Right ventricle myocardium superior (tissue), 1 donor: Measurements from ENCODE around the gene AKT3. TPM values are rescaled to one million over a fixed set of nuclear protein-coding genes. Genes with fewer than 3 reads are reported as not detected.
A peak's percentile ranks its signal among the peaks of the same experiment; 100 is the strongest.
"Not testable (repeated sequence)": the region's sequence is repeated elsewhere in the genome, so short reads cannot be mapped to it uniquely, and the experiment has no call there.

Experiments
- ATAC-seq: fragments of 200-7000 bp; cut with Tn5 transposase; one replicate; pipeline ENCODE4 v1.9.1; 2020; ENCODE audit warnings: mild to moderate bottlenecking; ENCODE audit not compliant: poor library complexity
- DNase-seq: peaks from one replicate; pipeline ENCODE4 v3.0.0-alpha.2; 2020
- intact Hi-C: fragments of 100-400 bp; cut with DNase I; formaldehyde crosslinking; loops from one replicate; pipeline ENCODE4 v1.11.2; 2022
- total RNA-seq: library from RNA; stranded (reverse); fragmentation: NEBNext Ultra II Directional; extraction: Animal tissue kit (Norgen Biotek cat#: 25700); gene quantifications from one replicate; pipeline ENCODE4 v1.2.1, GENCODE V29; 2021
- donor health status: DM: no; HTN: yes; CAD: no; lungs with severe emphysema.

AKT3 gene
- total RNA-seq, 1 donor from 2014 or later: 20.6 TPM

DNA sequence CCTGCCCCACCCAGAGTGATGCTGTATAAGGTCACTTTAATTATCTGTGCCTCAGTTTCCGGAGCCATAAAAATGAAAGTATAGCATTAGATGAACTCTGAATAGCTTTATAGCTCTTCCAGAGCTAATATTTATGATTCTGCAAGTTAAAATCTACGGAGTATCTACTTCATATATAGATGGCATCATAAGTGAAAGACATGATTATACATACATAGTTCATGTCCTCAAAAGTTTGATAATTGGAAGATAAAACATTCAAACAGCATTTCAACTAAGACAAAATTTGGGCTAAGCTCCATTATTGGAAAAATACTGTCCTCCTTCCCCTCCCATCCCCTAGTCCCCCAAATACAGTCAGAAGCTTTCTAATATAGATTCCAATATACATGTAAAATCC lies 4.2 kb downstream of the AKT3 start:
- intact Hi-C loops: no loop called here
- no peak for ATAC-seq
- DNase-seq: no peak

DNA sequence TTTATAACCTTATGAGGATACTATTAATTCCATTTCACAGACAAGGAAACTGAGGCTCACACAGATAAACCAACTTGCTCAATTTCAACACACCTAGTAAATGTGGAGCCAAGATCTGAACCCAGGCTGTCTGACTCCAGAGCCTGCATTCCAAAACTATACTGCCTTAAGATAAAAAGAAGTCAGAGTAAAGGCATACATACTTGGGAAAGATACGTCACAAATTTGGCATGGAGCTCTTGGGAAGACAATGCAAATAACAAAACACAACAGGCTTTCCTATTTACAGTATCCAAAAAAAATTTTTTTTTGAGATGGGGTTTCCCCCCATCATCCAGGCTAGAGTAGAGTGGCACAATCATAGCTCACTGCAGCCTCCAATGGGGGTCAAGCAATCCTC lies 5.9 kb downstream of the AKT3 start:
- ATAC-seq (no peak), DNase-seq (no peak)
- intact Hi-C loops: no loop called here

DNA sequence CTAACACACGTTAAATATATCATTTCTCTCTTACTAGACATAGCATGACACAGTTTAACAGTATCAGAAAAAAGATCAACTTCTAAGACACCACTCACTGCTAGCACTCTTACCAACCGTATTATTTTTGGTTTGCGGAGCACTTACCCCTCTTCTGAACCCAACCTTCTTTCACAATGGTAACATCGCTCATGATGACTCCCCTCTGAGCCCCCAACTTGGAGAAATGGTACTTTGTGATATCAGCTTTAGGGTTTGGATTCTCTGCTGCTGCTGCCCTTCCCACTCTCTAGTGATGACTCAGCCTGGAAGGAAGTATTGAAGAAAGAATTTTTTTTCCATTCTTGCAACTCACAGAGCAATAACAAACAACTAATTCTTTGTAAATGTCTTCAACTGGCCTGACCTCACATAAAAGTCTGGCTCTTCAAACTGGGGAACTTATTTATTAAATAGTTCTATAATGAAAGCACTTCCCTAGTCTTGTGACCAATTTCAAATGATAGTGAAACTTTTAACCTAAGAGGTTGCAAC lies 7.0 kb downstream of the AKT3 start:
- DNase-seq (no peak), ATAC-seq (peak; percentile 74)
- intact Hi-C loops: no loop called here

DNA sequence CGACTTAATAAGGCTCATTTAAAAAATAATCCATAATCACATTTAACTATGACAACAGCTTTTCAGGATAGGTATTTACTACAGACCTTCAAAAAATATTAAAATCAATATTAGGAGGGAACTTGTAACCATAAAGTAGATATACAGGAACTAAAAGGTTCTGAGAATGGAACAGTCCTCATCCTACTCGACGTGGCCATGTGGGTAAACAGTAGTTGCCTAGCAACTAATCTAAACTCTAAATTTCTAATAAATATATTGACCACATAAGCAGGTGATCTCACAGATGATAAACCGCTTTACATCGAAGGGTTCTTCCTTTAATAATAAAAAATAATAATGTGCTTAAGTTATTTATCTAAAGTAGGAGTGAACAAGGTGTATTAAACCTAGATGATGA lies 7.9 kb downstream of the AKT3 start:
- intact Hi-C loops: no loop called here
- ATAC-seq (no peak), DNase-seq (no peak)

DNA sequence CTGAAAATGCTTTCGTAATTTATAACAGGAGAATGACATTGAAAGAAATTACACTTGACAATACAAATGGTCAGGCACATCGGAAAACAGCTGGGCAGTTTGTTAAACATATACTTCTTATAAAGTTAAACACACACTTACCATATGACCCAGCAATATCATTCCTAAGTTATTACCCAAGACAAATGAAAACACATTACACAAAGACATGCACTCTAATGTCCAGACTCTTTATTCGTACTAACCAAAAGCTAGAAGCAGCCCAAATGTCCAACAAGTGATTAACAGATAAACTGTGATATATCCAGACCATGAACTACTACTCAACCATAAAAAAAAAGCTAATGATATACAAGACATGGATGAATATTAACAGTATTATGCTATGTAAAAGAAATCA lies 8.5 kb downstream of the AKT3 start:
- intact Hi-C loops: no loop called here
- no peak for DNase-seq
- no peak for ATAC-seq

DNA sequence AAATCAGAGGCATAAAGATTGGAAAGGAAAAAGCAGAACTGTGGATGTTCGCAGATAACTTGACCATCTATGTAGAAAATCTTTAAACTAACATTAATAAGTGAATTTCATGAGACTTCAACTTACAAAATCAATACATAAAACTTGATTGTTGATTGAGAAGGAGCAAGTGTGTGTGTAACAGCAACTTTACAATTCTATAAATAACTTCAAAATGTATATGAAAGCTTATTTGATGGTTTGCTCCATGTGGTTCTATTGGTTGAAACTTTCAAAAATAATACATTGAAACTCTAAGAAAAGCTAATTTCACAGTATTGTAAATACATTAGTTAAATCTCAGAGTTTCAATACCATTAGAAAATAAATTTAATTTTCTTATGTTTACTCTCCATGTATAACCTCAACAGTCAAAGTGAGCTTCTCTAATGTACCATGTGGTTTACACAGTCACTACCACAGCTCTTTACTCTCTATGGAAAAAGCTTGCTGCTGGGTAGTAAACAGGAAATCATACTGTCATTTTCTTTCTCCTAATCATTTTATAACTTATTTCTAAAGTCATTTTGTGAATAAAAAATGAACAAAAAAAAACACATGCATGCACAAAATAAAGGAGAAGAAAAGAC lies 12.0 kb downstream of the AKT3 start:
- no peak for DNase-seq
- intact Hi-C loops: no loop called here
- ATAC-seq: no peak

DNA sequence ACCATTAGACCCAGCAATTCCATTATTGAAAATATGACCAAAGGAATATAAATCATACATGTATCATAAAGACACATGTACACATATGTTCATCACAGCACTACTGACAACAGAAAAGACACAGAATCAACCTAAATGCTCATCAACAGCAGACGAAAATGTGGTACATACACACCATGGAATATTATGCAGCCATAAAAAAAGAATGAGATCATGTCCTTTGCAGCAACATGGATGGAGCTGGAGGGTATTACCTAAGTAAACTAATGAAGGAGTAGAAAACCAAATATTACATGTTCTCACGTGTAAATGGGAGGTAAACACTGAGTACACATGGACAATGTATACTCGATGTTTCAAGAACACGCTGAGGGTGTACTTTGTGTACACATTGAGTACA lies 15.9 kb downstream of the AKT3 start:
- intact Hi-C loops: no loop called here
- ATAC-seq (no peak), DNase-seq (no peak)

DNA sequence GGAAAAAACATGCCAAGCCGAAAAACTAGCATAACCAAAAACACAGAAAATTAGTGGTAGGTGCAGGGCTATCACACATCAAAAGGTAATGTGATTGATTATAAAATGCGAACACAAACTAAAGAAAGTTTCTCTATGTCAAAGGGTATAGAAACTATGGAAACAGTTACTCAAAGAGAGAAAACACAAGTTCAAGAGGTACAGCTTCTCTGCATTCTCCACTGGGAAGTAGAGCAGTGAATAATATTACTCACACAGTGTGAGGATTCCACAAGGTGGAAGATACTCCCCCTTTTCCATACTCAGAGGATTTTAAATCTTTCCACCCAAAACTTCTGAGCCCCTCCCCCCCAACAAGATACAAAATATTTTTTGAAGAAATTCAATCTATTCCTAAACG lies 18.6 kb downstream of the AKT3 start:
- intact Hi-C loops: no loop called here
- DNase-seq (no peak), ATAC-seq (no peak)

DNA sequence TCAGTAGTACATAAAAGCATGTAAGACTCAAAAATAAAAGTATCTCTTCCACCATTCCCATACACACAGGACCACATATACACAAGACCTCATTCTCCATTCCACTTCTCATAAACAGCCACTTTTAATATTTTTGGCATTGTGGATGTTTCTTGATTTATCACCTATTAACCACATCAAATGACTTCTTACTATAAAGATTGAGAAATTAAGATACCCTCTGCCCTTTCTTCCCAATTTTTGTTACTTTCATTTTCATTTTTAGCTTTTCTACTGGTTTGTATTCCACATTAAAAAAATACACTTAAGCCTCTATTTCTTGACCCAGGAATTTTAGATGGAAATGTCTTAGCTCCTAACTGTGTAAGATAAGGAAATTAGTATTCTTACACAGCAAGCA lies 22.8 kb downstream of the AKT3 start:
- intact Hi-C loops: no loop called here
- no peak for DNase-seq
- ATAC-seq: no peak

DNA sequence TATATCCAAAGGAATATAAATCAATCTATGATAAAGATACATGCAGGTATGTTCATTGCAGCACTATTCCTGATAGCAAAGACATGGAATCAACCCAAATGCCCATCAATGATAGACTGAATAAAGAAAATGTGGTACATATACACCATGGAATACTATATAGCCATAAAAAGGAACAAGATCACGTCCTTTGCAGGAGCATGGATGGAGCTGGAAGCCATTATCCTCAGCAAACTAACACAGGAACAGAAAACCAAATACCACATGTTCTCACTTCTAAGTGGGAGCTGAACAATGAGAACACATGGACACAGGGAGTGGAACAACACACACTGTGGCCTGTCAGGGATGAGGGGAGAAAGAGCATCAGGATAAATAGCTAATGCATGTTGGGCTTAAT lies 25.1 kb downstream of the AKT3 start:
- intact Hi-C loops, ATAC-seq, DNase-seq: not testable (repeated sequence)

DNA sequence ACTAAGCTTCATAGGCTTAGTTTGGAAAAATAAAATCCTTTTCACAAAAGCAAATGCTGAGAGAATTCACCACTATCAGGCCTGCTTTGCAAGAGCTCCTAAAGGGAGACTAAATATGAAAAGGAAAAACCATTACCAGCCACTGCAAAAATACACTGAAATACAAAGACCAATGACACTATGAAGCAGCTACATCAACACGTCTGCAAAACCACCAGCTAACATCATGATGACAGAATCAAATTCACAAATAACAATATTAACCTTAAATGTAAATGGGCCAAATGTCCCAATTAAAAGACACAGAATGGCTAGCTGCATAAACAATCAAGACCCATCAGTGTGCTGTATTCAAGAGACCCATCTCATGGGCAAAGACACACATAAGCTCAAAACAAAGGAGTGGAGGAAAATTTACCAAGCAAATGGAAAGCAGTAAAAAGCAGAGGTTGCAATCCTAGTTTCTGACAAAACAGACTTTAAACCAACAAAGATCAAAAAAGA lies 28.8 kb downstream of the AKT3 start:
- DNase-seq (no peak), ATAC-seq (no peak)
- intact Hi-C loops: no loop called here

DNA sequence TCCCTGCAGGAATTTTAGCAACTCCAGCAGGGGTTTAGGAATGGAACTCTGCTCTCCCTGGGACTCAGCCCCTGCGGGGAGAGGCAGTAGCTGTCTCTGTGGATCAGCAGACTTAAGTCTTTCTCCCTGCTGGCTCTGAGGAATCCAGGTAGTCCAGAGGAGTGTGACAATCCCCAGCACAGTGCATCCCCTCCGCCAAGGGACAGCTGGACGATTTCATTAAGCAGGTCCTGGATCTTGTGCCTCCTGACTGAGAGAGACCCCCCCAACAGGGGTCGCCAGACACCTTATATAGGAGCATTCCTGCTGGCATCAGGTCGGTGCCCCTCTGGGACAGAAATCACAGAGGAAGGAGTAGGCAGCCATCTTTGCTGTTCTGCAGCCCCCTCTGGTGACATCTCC lies 30.6 kb downstream of the AKT3 start:
- no peak for DNase-seq
- intact Hi-C loops: no loop called here
- no peak for ATAC-seq

DNA sequence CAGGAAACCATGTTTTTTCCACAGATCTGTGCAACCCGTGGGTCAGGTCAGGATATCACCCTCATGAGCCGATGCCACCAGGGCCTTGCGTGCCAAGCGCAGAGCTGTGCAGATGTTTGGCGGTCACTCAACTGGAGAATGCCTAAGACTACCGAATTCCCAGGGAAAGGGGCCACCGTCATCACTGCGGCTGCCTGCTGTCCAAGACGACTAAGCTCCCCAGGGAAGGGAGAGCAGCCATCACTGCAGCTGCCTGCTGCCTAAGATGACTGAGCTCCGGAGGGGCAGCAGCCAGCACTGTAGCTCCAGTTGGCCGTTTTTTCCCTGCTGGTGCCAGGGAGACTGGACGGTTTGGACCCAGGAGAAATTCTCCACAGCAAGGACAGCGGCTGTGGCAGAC lies 31.1 kb downstream of the AKT3 start:
- intact Hi-C loops: no loop called here
- ATAC-seq (no peak), DNase-seq (no peak)

DNA sequence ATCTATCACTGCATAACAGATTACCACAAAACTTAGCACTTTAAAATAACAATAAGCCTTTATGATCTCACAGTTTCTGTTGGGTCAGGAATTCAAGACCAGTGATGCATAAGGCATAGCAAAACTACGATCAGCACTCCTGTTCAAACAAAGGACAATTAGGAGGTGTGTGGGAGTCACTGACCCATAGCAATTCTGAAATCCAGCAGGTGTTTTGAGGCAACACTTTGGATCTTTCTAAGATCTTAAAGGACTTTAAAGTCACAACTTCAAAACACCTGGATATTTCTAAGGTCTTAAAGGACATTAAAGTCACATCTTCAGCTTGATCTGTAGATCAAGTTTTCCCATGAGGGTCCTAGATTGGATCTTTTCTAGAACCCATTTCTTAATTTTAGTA lies 35.3 kb downstream of the AKT3 start:
- intact Hi-C loops: no loop called here
- no peak for DNase-seq
- ATAC-seq: no peak

DNA sequence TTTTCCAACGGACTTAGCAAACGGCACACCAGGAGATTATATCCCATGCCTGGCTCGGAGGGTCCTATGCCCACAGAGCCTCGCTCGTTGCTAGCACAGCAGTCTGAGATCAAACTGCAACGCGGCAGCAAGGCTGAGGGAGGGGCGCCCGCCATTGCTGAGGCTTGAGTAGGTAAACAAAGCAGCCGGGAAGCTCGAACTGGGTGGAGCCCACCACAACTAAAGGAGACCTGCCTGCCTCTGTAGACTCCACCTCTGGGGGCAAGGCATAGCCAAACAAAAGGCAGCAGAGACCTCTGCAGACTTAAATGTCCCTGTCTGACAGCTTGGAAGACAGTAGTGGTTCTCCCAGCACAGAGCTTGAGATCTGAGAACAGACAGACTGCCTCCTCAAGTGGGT lies 42.7 kb downstream of the AKT3 start:
- ATAC-seq, DNase-seq, intact Hi-C loops: not testable (repeated sequence)

DNA sequence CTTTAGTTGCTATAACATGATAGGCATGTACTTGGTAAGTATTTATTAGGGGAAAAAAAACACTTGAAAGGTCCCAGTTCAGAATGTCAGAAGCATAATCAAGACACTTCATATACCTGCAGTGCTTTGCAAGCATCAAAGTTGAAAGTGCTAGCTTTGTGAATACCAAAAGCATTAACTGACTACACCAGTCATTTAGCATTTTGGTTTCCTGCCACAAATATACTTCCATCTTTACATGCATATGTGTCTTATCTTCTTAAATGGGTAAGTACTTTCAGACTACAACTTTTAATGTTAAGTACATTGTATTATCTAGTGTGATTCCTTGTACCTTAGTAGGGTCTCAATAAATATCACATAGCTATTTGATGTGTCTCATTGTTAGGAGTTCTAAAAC lies 43.7 kb downstream of the AKT3 start:
- DNase-seq: no peak
- no peak for ATAC-seq
- intact Hi-C loops: no loop called here

DNA sequence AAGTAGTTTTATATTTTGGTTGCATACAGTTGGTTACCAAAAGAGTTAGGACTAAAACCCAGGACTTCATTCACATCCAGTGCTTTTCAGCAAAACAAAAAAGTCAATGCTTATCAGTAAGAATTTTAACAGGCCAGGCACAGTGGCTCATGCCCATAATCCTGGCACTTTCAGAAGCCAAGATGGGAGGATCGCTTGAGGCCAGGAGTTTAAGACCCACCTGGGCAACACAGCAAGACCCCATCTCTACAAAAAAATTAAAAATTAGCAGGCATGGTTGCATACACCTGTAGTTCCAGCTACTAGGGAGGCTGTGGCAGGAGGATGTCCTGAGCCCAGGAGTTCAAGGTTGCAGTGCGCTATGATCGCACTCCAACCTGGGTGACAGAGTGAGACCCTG lies 47.3 kb downstream of the AKT3 start:
- ATAC-seq (no peak), DNase-seq (no peak)
- intact Hi-C loops: no loop called here

DNA sequence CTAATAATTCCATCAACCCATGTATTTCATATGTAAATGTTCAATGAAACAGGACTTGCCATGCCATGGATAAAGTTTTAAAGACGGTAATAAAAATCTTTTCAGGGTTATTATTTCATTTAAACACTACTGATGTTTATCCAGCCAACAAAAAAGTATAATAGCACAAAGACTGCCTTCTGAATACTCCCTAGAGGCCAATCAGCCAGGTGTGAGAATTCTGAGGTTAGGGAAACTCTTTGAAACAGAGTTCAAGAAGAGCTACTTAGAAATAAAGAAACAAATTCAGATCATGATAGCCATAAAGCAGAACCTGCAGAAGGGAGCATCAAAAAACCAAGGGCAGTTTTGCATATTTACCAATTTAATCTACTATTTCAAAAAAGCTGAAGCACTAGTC lies 48.7 kb downstream of the AKT3 start:
- DNase-seq (no peak), ATAC-seq (no peak)
- intact Hi-C loops: no loop called here

DNA sequence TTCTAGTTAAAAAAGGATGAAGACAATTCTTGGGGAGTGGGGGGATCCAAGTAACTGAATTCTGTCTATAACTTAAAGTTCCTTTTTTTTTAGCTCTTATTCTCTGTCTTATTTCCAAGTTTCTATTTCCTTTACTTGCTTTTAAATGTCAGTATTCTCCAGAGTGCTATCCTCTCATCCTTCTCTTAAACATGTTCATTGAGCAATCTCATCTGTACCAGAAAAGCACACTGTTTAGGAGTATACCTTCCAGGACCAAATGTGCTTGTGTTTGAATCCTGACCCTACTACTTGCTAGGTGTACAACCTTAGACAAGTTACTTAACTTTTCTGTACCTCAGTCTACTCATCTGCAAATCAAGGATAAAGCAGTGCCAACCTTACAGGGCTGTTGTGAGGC lies 50.1 kb downstream of the AKT3 start:
- DNase-seq (no peak), ATAC-seq (no peak)
- intact Hi-C loops: no loop called here

DNA sequence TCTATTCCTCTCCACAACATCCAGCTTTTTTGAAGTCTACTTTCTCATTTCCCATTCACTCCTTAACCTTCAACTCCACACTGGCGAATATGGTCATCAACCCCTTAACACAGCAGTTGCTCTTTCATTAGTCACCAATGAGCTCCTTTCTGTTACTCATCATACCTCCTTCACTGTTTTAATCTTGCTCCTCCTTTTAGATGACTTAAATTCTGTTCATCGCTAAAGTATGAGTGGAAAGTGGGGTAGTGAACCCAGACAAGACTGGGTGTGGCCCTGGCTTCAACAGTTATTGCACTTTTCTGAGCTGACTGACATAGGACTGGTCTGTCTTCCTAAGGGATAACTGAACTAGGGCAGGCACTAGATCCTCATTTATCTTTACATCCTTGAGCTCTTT lies 51.3 kb downstream of the AKT3 start:
- DNase-seq: no peak
- intact Hi-C loops: no loop called here
- ATAC-seq: no peak

DNA sequence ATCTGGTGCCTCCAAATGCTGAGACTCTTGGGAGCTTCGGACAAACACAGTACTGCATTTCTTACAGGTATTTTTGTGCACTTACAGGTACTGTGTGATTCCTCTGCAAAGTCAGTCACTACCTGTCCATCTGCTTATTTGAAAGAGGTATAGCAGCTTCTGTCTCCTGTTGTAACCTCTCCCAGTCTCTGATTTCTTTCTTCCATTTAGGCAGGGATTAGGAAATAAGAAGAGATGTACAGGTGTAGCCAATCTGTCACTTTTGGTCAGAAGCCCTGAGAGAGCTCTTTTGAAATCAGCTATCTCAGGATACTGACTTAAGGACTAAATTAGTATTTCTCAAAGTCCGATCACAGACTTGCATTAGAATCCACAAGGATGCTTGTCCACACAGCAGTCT lies 54.0 kb downstream of the AKT3 start:
- intact Hi-C loops: no loop called here
- DNase-seq: no peak
- no peak for ATAC-seq
